Osteocyte (in vitro differentiated cells): Measurements from ENCODE around the gene KRTAP4-1. TPM values are rescaled to one million over a fixed set of nuclear protein-coding genes. Genes with fewer than 3 reads are reported as not detected.
"Not testable (repeated sequence)": the region's sequence is repeated elsewhere in the genome, so short reads cannot be mapped to it uniquely, and the experiment has no call there.

ENCODE experiments used
- DNase-seq: peaks from one replicate; pipeline ENCODE4 v3.0.0; 2021; ENCODE audit warnings: mixed read lengths; ENCODE audit not compliant: unreplicated experiment; ENCODE audit errors: extremely low spot score
- H3K27ac Mint-ChIP-seq: one replicate; pipeline ENCODE4 v1.8.0; 2021; ENCODE audit warnings: mild to moderate bottlenecking, mixed read lengths; ENCODE audit not compliant: unreplicated experiment
- H3K27me3 Mint-ChIP-seq: one replicate; pipeline ENCODE4 v1.8.0; 2021; ENCODE audit warnings: mixed read lengths; ENCODE audit not compliant: unreplicated experiment
- H3K36me3 Mint-ChIP-seq: one replicate; pipeline ENCODE4 v1.8.0; 2021; ENCODE audit warnings: mixed read lengths; ENCODE audit not compliant: unreplicated experiment
- H3K4me1 Mint-ChIP-seq: one replicate; pipeline ENCODE4 v1.8.0; 2021; ENCODE audit warnings: mixed read lengths; ENCODE audit not compliant: unreplicated experiment
- H3K4me3 Mint-ChIP-seq: one replicate; pipeline ENCODE4 v1.8.0; 2021; ENCODE audit warnings: mild to moderate bottlenecking, moderate library complexity, mixed read lengths; ENCODE audit not compliant: unreplicated experiment
- H3K9me3 Mint-ChIP-seq: one replicate; pipeline ENCODE4 v1.8.0; 2021; ENCODE audit warnings: mixed read lengths; ENCODE audit not compliant: unreplicated experiment
- total RNA-seq: library from RNA; stranded (reverse); gene quantifications from 2 replicates; pipeline ENCODE4 v1.2.1, GENCODE V29; 2021
- TF ChIP-seq, protein P1 (sequence below): fragments of 200-600 bp; sonication (generic); IDR thresholded peaks from 2 replicates; pipeline ENCODE4 v1.5.0; 2021; ENCODE audit warnings: antibody characterized with exemption, mild to moderate bottlenecking, moderate library complexity

The KRTAP4-1 gene
- total RNA-seq, 1 donor from 2014 or later: not detected

DNA sequence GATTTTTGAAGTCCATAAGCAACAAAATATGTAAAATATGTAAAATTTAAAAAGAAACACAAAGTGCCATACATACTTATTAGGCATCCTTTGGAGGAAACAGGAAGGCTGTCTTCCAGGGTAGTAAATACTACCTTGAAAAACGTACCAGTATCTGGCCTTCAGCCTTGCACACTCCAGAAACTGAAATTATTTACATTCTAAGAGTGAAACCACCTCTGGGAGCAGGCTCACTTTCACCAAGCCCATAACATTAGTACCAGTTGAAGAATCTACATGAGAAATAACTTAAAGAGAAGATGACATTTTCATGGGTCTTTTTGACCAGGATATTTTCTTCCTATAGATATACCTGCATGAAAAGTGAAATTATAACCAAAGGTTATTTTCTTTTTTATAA is 11.4 kb upstream of the KRTAP4-1 start:
- H3K27me3 Mint-ChIP-seq: no peaks in the 10 kb centered on the region
- no peak overlapping the region for H3K27ac Mint-ChIP-seq
- H3K4me1 Mint-ChIP-seq: peaks cover 7% of the 10 kb centered on the region
- TF ChIP-seq, protein P1, sequence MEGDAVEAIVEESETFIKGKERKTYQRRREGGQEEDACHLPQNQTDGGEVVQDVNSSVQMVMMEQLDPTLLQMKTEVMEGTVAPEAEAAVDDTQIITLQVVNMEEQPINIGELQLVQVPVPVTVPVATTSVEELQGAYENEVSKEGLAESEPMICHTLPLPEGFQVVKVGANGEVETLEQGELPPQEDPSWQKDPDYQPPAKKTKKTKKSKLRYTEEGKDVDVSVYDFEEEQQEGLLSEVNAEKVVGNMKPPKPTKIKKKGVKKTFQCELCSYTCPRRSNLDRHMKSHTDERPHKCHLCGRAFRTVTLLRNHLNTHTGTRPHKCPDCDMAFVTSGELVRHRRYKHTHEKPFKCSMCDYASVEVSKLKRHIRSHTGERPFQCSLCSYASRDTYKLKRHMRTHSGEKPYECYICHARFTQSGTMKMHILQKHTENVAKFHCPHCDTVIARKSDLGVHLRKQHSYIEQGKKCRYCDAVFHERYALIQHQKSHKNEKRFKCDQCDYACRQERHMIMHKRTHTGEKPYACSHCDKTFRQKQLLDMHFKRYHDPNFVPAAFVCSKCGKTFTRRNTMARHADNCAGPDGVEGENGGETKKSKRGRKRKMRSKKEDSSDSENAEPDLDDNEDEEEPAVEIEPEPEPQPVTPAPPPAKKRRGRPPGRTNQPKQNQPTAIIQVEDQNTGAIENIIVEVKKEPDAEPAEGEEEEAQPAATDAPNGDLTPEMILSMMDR: no peak
- peaks cover 6% of the 10 kb centered on the region for H3K9me3 Mint-ChIP-seq
- no peak overlapping the region for H3K4me3 Mint-ChIP-seq
- peaks cover 4% of the 10 kb centered on the region for H3K36me3 Mint-ChIP-seq
- DNase-seq: no peak

DNA sequence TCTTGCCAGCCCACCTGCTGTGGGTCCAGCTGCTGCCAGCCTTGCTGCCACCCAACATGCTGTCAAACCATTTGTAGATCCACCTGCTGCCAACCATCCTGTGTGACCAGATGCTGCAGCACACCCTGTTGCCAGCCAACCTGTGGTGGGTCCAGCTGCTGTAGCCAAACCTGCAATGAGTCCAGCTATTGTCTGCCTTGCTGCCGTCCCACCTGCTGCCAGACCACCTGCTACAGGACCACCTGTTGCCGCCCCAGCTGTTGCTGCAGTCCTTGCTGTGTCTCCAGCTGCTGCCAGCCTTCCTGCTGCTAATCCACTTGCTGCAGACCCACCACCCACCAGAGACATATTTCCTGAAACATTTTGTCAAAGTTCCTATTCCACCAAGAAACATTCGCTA is 5.6 kb upstream of the KRTAP4-1 start:
- H3K27me3 Mint-ChIP-seq: peaks cover 3% of the 10 kb centered on the region
- TF ChIP-seq, protein P1: no peak

DNA sequence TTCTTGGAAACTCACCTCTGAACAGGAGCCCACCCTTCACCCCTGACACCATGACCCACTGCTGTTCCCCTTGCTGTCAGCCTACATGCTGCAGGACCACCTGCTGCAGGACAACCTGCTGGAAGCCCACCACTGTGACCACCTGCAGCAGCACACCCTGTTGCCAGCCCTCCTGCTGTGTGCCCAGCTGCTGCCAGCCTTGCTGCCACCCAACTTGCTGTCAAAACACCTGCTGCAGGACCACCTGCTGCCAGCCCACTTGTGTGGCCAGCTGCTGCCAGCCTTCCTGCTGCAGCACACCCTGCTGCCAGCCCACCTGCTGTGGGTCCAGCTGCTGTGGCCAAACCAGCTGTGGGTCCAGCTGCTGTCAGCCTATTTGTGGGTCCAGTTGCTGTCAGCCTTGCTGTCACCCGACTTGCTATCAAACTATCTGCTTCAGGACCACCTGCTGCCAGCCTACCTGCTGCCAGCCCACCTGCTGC is 5.2 kb upstream of the KRTAP4-1 start, which contains the start of gene KRTAP9-1:
TSS of gene KRTAP9-1 (plus strand) at position 51 of the 482 bp plus-strand sequence. CDS start at position 51, 0 bp downstream.
- not testable (repeated sequence) for DNase-seq, H3K36me3 Mint-ChIP-seq, H3K27me3 Mint-ChIP-seq, H3K4me1 Mint-ChIP-seq, H3K9me3 Mint-ChIP-seq, H3K27ac Mint-ChIP-seq, H3K4me3 Mint-ChIP-seq

More for the DNA sequence above, 5.6 kb upstream of the KRTAP4-1 start:
- Mint-ChIP-seq H3K36me3 (no peaks in the 10 kb centered on the region), H3K27ac (no peak overlapping the region), H3K4me1 (peaks cover under 1% of the 10 kb centered on the region), H3K9me3 (no peaks in the 10 kb centered on the region), H3K4me3 (no peak overlapping the region)
- DNase-seq: no peak

DNA sequence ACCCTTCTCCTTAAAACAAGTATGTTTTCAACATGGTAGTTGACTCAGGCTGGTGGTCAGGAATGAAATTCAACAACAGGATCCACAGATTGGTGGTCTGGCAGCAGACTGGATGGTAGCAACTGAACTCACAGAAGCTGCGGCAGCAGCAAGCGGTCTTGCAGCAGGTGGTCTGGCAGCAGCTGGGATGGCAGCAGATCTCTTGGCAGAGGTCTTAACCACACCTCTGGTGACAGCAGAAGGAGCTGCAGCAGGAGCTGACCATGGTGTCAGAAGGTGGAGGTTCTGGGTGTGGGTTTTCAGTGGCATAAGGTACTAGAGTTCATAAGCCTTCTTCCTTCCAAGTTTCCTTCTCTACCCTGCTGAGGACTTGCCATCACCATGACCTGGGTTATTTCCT is 2.2 kb upstream of the KRTAP4-1 start:
- Mint-ChIP-seq H3K27ac (no peak overlapping the region), H3K27me3 (peaks cover 5% of the 10 kb centered on the region), H3K4me1 (no peaks in the 10 kb centered on the region), H3K36me3 (no peaks in the 10 kb centered on the region), H3K9me3 (no peaks in the 10 kb centered on the region), H3K4me3 (no peak overlapping the region)
- DNase-seq: no peak
- TF ChIP-seq, protein P1: no peak

DNA sequence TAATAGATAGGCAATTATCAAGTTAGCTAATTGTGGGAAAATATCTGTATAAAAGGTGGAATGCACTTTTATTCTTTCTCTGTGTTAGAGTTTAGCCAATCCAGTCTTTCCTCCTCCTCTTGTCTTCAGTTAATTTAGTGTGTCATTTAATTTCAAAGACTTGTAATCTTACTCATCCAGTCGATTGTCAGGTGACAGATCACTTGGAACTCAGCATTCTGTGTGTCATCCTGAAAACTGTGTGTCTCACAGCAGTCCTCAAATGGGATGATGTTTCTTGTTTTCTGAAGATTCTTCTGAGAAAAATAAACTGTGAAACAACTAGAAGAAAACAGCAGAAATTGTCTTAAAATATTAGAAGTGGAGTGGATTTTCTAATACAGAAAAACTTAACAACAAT is 290 bp upstream of the KRTAP4-1 start:
- Mint-ChIP-seq H3K27ac (no peak overlapping the region), H3K9me3 (no peaks in the 10 kb centered on the region), H3K4me3 (no peak overlapping the region), H3K4me1 (no peaks in the 10 kb centered on the region), H3K27me3 (peaks cover 5% of the 10 kb centered on the region), H3K36me3 (no peaks in the 10 kb centered on the region)
- TF ChIP-seq, protein P1: no peak
- no peak for DNase-seq
